Activated CD4-positive, alpha-beta memory T cell treated with anti-CD3 and anti-CD28 coated beads, Interleukin-2, amount 10 ng/mL, durations not matched to agents 7 days and 5 days (primary cell): ENCODE measurements around the gene AGAP2. TPM values are rescaled to one million over a fixed set of nuclear protein-coding genes. Genes with fewer than 3 reads are reported as not detected.

Experiments
- CTCF ChIA-PET: fragments of 350-600 bp; sonication (Branson Sonifier 250); formaldehyde crosslinking; loops from one replicate; lab custom pipeline; 2021; ENCODE audit warnings: antibody characterized with exemption, inconsistent platforms; lab: Charles Lee
- POLR2A ChIA-PET: fragments of 350-600 bp; sonication (Branson Sonifier 250); formaldehyde crosslinking; loops from one replicate; lab custom pipeline; 2021; ENCODE audit warnings: antibody characterized with exemption; lab: Charles Lee
- DNase-seq: peaks from one replicate; pipeline ENCODE4 v3.0.0-alpha.2; 2020
- H3K27ac Mint-ChIP-seq: one replicate; pipeline ENCODE4 v1.8.0; 2021; ENCODE audit warnings: mild to moderate bottlenecking, mixed read lengths
- H3K27me3 Mint-ChIP-seq: one replicate; pipeline ENCODE4 v1.8.0; 2021; ENCODE audit warnings: mixed read lengths
- H3K36me3 Mint-ChIP-seq: one replicate; pipeline ENCODE4 v1.8.0; 2021; ENCODE audit warnings: low read depth, mixed read lengths
- H3K4me1 Mint-ChIP-seq: one replicate; pipeline ENCODE4 v1.8.0; 2021; ENCODE audit warnings: mixed read lengths
- H3K4me3 Mint-ChIP-seq: one replicate; pipeline ENCODE4 v1.8.0; 2021; ENCODE audit warnings: mild to moderate bottlenecking, mixed read lengths
- H3K9me3 Mint-ChIP-seq: one replicate; pipeline ENCODE4 v1.8.0; 2021; ENCODE audit warnings: mixed read lengths
- total RNA-seq, 2 experiments: library from RNA; stranded (reverse); gene quantifications; one replicate each; pipeline ENCODE4 v1.2.3, GENCODE V29; 2021

AGAP2 gene
- total RNA-seq, 2 experiments from 2014 or later, result 84.5 to 85.1 TPM

DNA sequence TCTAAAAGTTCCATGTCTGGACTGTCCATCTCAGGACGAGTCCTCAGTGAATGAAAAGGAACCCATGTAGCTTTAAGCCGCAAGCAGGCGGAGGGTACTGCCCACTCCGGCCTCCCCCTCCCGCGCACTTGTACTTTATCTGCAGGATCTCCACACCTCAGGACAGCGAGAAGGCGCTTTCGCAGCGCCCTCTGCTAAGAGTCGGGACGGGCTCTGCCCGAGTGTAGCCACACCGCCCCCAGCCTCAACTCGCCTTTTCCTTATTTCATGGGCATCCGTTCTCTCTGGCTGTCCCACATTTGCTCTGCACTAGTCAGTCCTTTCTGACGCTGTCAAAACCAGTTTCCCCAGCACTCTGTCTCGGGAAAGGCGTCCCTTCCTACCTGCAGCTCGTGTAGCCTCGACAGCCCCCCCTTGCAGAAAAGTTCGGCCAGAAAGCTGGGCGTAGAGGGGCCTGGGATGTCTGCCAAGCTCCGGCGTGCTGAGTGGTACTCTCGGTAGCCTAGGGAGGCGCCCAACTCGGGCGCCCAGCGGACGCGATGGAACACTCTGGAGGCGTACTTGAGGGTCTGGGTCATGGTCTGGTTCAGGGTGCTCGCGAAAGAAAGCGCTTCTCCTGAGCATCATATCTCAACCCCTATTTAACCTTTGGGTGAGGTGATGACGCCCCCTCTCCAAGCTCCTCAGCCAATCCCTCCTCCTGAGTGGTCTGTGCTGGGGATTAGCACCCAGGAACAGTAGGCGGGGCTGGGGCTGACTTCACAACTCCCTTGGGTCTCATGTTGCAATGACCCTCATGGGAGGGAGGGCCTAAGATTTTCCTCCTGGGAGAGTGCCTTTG lies 28.1 kb upstream of the AGAP2 start, which contains the start of gene CYP27B1:
CYP27B1 (minus strand) TSS at position 615 of the 841 bp plus-strand sequence; CDS start at position 578, 37 bp downstream.
- no peak within 1 kb of the TSS for H3K27ac Mint-ChIP-seq
- no peaks in the 10 kb centered on the region for H3K9me3 Mint-ChIP-seq
- peaks cover 3% of the 10 kb centered on the region for H3K36me3 Mint-ChIP-seq
- no peak for DNase-seq
- POLR2A ChIA-PET, result interaction anchor here (0.6 to 3.2 kb wide), 4 partner anchors 10 to 81 kb away, joined by 3 to 15 read pairs (median 4); partner anchors contain the start of genes CDK4 and TSFM
- H3K4me3 Mint-ChIP-seq, result peak within 1 kb of the TSS; percentile 85
- CTCF ChIA-PET, result interaction anchor here (0.8 to 4.7 kb wide), 7 partner anchors 8 to 174 kb away, joined by 3 to 34 read pairs (median 4); partner anchors contain the start of genes MARCHF9 and TSFM
- H3K4me1 Mint-ChIP-seq, result peaks cover 43% of the 10 kb centered on the region
- peaks cover 12% of the 10 kb centered on the region for H3K27me3 Mint-ChIP-seq

GRCh38 chr12:57765698-57766463 lies 27.3 kb upstream of the AGAP2 start:
- DNase-seq, result no peak
- peaks cover 3% of the 10 kb centered on the region for H3K36me3 Mint-ChIP-seq
- H3K9me3 Mint-ChIP-seq, result no peaks in the 10 kb centered on the region
- ChIA-PET CTCF (interaction anchor here (0.8 to 4.7 kb wide), 8 partner anchors 9 to 307 kb away, joined by 3 to 34 read pairs (median 3); partner anchors contain the start of genes MARCHF9 and TSFM), POLR2A (interaction anchor here (0.6 to 3.2 kb wide), 4 partner anchors 9 to 82 kb away, joined by 3 to 15 read pairs (median 4); partner anchors contain the start of genes CDK4 and TSFM)
- peaks cover 12% of the 10 kb centered on the region for H3K27me3 Mint-ChIP-seq
- peak overlapping the region; percentile 85 for H3K4me3 Mint-ChIP-seq
- no peak overlapping the region for H3K27ac Mint-ChIP-seq
- H3K4me1 Mint-ChIP-seq, result peaks cover 37% of the 10 kb centered on the region

DNA sequence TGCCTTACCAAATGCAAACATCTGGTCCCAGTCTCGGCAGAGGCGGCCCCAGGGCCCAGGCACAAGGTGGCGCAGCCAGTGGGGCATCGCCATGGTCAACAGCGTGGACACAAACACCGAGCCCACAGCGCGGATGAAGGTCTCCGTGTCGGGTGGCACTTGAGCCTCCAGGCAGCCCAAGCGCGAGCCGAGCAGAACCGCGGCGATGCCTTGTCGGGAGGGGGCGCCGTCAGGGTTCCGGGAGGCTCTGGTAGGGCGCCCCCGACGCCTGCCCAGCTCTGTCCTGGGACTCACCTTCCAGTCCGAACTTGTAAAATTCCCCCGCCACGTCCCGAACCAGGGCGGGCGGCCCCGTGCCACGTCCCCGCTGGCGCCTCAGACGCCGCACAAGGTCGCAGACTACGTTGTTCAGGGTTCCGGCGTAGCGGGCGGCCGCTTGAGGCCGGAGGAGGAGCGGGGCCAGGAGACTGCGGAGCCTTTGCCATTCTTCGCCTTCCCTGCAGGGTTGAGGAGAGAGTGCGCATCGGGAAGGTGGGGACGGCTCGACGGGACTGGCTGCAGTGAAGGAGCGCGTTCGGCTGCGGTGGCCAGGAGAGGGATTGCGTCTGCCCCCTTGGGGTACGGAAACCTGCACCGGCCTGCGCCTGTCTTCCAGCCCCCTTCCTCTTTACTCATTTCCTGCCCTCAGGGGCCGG lies 26.6 kb upstream of the AGAP2 start:
- peaks cover 12% of the 10 kb centered on the region for H3K27me3 Mint-ChIP-seq
- no peaks in the 10 kb centered on the region for H3K9me3 Mint-ChIP-seq
- CTCF ChIA-PET, result interaction anchor here (0.8 to 4.7 kb wide), 7 partner anchors 9 to 306 kb away, joined by 3 to 34 read pairs (median 3); partner anchors contain the start of genes MARCHF9 and TSFM
- peak; percentile 67 for DNase-seq
- peak overlapping the region; percentile 85 for H3K4me3 Mint-ChIP-seq
- H3K27ac Mint-ChIP-seq, result peak overlapping the region; percentile 50
- H3K36me3 Mint-ChIP-seq, result peaks cover 3% of the 10 kb centered on the region
- POLR2A ChIA-PET, result interaction anchor here (0.8 to 3.2 kb wide), 5 partner anchors 9 to 137 kb away, joined by 3 to 15 read pairs (median 4); partner anchors contain the start of genes MARCHF9 and TSFM
- H3K4me1 Mint-ChIP-seq, result peaks cover 34% of the 10 kb centered on the region

- Mint-ChIP-seq H3K27ac (peak overlapping the region; percentile 50), H3K36me3 (peaks cover under 1% of the 10 kb centered on the region), H3K4me3 (peak overlapping the region; percentile 85), H3K4me1 (peaks cover 31% of the 10 kb centered on the region), H3K27me3 (peaks cover 12% of the 10 kb centered on the region), H3K9me3 (no peaks in the 10 kb centered on the region)
- no peak for DNase-seq
- POLR2A ChIA-PET, result interaction anchor here (0.8 to 3.2 kb wide), 4 partner anchors 8 to 138 kb away, joined by 3 to 15 read pairs (median 5); partner anchors contain the start of genes MARCHF9 and TSFM
- CTCF ChIA-PET, result interaction anchor here (0.8 to 4.7 kb wide), 4 partner anchors 8 to 306 kb away, joined by 3 to 32 read pairs (median 8); partner anchors contain the start of gene TSFM
These were observed 26.1 kb upstream of the AGAP2 start for GRCh38 chr12:57764662-57765002.

DNA sequence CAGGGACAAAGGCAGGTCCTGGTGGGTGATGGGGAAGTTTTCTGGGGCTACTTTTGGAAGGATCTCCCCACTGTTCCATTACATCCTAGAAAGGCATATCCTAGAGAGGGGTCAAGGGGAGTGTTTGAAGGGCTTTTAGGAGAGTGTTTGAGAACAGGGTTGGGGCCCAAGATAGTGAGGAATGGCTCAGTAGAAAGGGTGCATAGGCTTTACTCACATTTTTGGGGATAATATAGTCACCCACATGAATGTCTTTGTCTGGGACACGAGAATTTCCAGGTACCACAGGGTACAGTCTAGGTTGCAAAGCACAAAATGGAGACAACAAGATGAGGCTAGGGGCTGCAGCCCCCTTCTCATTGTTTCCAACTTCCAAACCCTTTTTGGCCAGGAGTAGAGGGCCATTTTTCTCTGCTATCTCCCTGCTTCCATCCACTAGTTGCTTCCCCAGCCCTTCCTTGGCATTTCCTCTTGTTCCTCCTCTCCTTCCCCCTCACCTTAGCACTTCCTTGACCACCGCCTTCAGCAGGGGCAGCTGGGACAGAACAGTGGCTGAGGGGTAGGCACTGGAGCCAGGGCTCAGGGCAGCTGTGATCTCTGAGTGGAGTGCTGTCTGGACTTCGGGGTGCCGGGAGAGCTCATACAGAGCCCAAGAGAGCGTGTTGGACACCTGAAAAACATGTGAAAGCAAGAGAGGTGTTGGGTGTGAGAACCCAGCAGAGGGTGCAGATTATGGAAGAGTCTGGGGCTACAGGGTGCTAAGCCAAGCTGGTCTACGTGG lies 25.5 kb upstream of the AGAP2 start:
- no peak for DNase-seq
- H3K4me1 Mint-ChIP-seq, result peaks cover 35% of the 10 kb centered on the region
- no peak overlapping the region for H3K27ac Mint-ChIP-seq
- ChIA-PET POLR2A (interaction anchor here (0.8 to 1.5 kb wide), 4 partner anchors 8 to 138 kb away, joined by 3 to 6 read pairs (median 4); partner anchors contain the start of gene MARCHF9), CTCF (interaction anchor here (1.0 to 4.7 kb wide), 3 partner anchors 8 to 23 kb away, joined by 4 to 32 read pairs (median 12); partner anchors contain the start of gene TSFM)
- peaks cover 12% of the 10 kb centered on the region for H3K27me3 Mint-ChIP-seq
- no peaks in the 10 kb centered on the region for H3K9me3 Mint-ChIP-seq
- H3K4me3 Mint-ChIP-seq, result peak overlapping the region; percentile 85
- peaks cover 5% of the 10 kb centered on the region for H3K36me3 Mint-ChIP-seq

DNA sequence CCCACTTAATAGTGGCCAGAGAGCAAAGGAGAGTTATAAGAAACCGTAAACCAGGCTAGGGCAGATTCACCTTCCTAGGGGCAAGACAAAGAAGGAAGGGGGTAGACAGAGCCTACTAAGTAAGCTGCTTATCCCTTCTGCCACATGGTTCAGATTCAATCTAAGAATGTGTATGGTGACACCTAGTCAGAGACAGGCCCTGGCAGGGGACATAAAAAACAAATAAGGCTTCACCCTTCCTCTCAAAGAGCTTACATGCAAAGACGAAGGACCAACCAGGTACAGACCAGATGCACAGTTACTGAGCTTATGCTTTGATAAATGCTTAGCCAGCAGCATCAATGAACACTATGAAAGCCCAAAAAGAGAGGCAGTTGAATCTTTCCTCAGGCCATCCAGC lies 23.9 kb upstream of the AGAP2 start:
- POLR2A ChIA-PET, result interaction anchor here (1.1 to 1.4 kb wide), 2 partner anchors 10 to 140 kb away, joined by 3 to 4 read pairs; partner anchors contain the start of genes EEF1AKMT3 and METTL1
- CTCF ChIA-PET, result interaction anchor here (1.4 to 1.7 kb wide), 2 partner anchors 21 to 137 kb away, joined by 4 read pairs; no protein-coding TSS in a partner anchor
- H3K4me3 Mint-ChIP-seq, result no peak overlapping the region

DNA sequence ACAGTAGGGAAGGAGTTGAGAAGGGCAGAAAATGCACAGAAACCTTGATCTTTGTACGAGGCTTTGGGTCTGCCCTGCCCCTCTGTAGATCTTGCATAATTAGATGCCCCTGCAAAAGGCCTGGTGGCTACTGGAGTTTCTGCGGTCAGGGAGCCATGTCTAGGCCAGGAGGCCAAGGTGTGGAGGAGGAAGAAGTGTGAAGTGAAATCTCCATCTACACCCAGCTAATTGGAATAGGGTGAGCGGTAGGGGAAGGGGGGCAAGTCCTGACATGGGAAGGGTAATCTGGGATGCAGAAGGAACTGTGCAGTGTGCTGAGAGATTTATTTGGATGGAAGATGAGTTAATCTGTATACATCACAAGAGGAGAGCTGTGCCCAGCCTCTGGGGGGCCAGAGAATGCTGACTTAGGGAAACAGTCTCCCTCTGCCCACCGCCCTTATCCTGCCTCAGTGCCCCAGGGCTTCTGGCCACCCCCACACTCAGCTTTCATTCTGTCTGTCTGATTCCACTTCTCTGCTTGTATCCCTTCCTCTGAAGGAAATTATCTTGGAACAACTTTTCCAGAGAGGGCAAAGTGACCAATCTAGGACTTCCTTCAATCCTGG lies 23.0 kb upstream of the AGAP2 start:
- H3K9me3 Mint-ChIP-seq, result no peaks in the 10 kb centered on the region
- no peak for DNase-seq
- H3K4me3 Mint-ChIP-seq, result no peak overlapping the region
- no peak overlapping the region for H3K27ac Mint-ChIP-seq
- H3K4me1 Mint-ChIP-seq, result peaks cover 43% of the 10 kb centered on the region
- ChIA-PET CTCF (interaction anchor here (1.4 kb wide), 1 partner anchor 138 kb away, joined by 4 read pairs; no protein-coding TSS in a partner anchor), POLR2A (interaction anchor here (1.1 to 2.2 kb wide), 2 partner anchors 22 to 141 kb away, joined by 3 to 7 read pairs; no protein-coding TSS in a partner anchor)
- H3K36me3 Mint-ChIP-seq, result peaks cover 17% of the 10 kb centered on the region
- peaks cover 10% of the 10 kb centered on the region for H3K27me3 Mint-ChIP-seq

More for the DNA sequence above, 23.9 kb upstream of the AGAP2 start:
- H3K4me1 Mint-ChIP-seq, result peaks cover 39% of the 10 kb centered on the region
- no peak overlapping the region for H3K27ac Mint-ChIP-seq
- H3K9me3 Mint-ChIP-seq, result no peaks in the 10 kb centered on the region
- no peak for DNase-seq
- H3K36me3 Mint-ChIP-seq, result peaks cover 12% of the 10 kb centered on the region
- peaks cover 12% of the 10 kb centered on the region for H3K27me3 Mint-ChIP-seq

- Mint-ChIP-seq H3K4me3 (no peak overlapping the region), H3K27ac (no peak overlapping the region), H3K36me3 (peaks cover 17% of the 10 kb centered on the region), H3K27me3 (peaks cover 3% of the 10 kb centered on the region), H3K4me1 (peaks cover 40% of the 10 kb centered on the region), H3K9me3 (no peaks in the 10 kb centered on the region)
- ChIA-PET CTCF (interaction anchor here (0.5 to 2.3 kb wide), 7 partner anchors 16 to 138 kb away, joined by 3 to 8 read pairs (median 4); partner anchors contain the start of gene TSPAN31), POLR2A (interaction anchor here (2.0 to 2.2 kb wide), 2 partner anchors 8 to 23 kb away, joined by 5 to 7 read pairs; no protein-coding TSS in a partner anchor)
- DNase-seq, result no peak
These were observed 21.9 kb upstream of the AGAP2 start for GRCh38 chr12:57760347-57760982.

GRCh38 chr12:57759360-57759980 lies 20.9 kb upstream of the AGAP2 start:
- DNase-seq, result peak; percentile 48
- no peaks in the 10 kb centered on the region for H3K9me3 Mint-ChIP-seq
- CTCF ChIA-PET, result interaction anchor here (0.6 to 2.3 kb wide), 18 partner anchors 8 to 146 kb away, joined by 3 to 10 read pairs (median 6); partner anchors contain the start of genes CYP27B1, EEF1AKMT3, METTL1 and TSFM

More at GRCh38 chr12:57759360-57759980, 20.9 kb upstream of the AGAP2 start:
- H3K27ac Mint-ChIP-seq, result no peak overlapping the region
- peaks cover 17% of the 10 kb centered on the region for H3K36me3 Mint-ChIP-seq
- H3K4me1 Mint-ChIP-seq, result peaks cover 34% of the 10 kb centered on the region
- H3K27me3 Mint-ChIP-seq, result peaks cover 2% of the 10 kb centered on the region
- no peak overlapping the region for H3K4me3 Mint-ChIP-seq
- POLR2A ChIA-PET, result interaction anchor here (0.6 to 2.2 kb wide), 6 partner anchors 9 to 280 kb away, joined by 3 to 7 read pairs (median 4); partner anchors contain the start of genes ARHGAP9 and TSPAN31
